GM18951 (cell line): Measurements from ENCODE around the gene CD96.

Source experiments
- POLR2A ChIP-seq: IDR thresholded peaks from 4 replicates; pipeline ENCODE4 v1.6.1; 2011; ENCODE audit warnings: mild to moderate bottlenecking; ENCODE audit not compliant: insufficient read length, insufficient read depth; ENCODE audit errors: extremely low read depth
- in situ Hi-C: fragments of 300-500 bp; cut with MboI; formaldehyde crosslinking; loops from one replicate; pipeline ENCODE4 v1.12.0; 2022; ENCODE audit warnings: low sequenced_read_pairs, mixed read lengths, inconsistent platforms; ENCODE audit not compliant: unreplicated experiment

Gene CD96

DNA sequence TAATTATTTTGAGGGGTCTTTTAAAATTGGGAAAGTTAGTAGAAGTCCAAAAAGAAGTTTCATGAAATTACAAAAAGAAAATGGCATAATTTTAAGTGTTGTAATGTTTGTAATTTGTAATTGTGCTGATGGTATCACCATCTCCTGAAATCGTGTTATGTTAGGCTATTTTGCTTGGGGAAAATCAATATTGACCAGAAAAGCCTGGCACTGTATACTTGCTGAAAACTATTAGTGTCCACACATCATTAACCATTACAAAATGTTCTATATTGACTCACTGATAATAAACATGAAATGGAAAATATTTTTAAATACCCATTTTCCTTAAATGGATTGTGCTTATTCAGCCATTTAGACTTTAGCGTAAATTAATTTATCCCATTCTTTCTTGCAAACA is 93.4 kb downstream of the CD96 start:
- in situ Hi-C loops: no loop called here
- TF ChIP-seq POLR2A: no peak

DNA sequence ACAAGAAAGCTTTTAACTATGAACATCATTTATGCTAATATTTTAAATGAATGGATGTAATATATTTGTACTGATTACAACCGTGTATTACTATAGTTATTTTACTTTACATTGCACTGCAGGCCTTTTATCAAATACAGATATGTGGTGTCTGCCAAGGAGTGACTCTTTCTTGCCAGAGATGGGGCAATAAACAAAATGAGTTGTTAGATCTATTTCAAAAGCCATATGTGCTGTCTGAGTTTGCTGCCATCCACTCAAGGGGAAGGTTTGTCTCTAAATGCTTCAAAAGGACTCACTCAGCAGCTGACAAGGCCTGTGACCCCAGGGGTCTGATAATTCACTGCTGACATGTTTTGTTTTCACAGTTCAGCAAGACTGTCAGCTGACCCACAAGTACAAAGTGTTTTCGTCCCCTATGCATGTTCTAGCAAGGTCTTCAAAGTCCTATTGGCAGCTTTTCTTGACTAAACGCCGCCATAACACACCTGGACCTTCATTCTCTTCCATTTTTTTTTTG is 94.4 kb downstream of the CD96 start:
- no peak for TF ChIP-seq POLR2A
- in situ Hi-C loops: no loop called here

DNA sequence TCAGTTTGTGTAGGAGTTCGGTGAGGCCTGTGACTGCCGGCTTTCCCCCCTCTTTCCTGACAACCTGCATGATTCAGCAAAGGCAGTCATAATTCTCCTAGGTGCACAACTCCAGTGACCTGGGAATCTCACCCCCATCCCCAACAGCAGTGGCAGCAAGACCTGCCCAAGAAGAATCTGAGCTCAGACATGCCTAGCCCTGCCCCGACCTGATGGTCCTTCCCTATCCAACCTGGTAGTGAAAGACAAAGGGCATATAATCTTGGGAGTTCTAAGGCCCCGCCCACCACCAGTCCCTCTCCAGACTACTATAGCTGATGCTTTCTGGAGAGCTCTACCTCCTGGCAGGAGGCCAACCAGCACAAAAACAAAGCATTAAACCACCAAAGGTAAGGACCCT is 97.3 kb downstream of the CD96 start:
- no peak for TF ChIP-seq POLR2A
- in situ Hi-C loops: no loop called here

DNA sequence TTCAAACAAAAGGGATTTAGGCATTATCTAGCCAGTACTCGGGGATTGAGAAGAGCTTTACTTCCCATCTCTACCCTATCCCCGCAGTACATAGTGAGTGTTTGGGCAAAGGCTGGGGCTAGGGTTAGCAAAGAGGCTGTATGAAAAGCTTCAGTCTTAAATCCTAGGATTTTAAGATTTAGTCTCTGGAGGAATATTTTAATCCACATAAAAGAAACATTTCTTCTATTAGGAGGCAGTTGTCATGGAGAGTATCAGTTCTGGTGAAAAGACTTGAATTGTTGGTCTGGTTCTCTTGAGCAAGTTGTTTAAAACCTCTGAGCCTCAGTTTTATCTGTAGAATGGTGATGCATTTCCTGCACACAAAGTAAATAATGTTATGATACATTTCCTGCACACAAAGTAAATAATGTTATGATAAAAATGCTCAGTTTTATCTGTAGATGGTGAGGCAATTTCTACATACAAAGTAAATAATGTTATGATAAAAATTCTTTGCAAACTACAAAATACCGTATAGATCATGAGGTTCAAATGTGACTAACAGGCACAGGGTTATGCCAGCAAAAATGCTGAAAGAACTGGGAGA is 107.1 kb downstream of the CD96 start:
- in situ Hi-C loops: no loop called here
- no peak for TF ChIP-seq POLR2A

DNA sequence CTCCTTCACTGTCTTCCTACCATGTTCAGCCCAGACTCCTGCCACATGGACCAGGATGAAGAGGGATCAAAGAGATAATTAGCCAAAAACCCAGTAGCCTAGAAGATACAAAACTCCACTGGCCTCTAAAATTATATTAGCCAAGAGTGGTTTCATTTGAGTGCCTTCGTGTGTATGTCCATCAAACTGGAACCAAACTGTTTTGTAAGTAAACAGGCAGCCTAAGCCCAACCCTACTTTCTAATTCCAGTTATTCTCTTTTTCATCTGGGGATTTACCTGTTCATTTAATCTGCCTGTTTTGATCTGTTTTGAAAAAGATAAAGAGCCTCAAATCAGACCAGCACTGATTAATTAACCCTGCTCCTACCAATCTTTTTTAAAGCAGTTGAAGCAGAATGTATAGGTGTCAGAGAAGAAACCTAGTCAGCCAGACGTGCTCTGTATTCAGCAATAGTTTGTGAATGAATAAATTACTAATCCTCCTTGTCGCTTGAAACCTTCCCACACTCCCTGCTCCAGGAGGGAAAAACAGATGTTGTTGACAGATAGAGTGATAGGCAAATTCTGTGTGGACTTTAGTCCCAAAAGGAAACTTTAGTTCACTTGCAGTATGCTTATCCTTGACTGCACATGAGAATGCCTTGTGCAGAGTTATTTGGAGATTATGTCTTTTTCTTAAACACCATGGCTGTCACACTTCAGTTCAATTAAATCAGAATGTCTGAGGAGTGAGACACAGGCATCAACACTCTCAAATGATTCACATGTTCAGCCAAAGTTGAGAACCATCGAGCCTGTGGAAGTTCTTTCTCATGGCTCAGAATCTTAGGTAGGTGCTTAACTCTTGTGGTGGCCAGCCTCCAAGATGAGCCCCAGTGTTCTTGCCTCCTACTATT is 108.6 kb downstream of the CD96 start:
- no peak for TF ChIP-seq POLR2A

DNA sequence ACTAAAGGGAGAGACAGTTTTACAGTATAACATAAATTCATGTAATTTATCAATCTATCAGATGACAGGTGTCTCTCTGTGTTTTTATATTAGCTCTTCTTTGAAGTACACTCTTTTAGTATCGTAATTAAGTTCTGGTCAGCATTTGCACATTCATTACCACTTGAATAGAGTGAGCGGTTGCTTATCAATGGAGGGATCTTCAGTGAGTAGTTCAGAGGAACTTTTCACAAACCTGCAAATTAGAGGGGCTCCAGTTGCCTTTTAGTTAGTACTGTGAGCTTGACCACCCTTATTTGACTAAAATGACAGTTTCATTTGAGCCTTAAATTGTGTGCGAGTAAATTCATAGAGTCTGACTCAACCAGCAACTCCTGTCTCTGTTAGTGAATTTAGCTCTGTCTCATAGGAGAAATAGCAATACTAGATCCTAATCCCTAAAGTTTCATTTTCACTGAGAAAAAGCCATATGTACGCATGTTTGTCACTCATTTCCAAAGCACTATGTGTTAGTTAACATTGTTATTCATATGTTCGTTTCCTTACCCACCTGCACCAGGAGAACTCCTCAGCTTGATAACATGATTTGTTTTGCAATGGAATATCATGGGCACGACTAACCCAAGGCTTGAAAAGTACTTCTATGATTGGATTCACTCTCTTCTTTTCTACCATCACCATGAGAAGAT is 110.6 kb downstream of the CD96 start:
- TF ChIP-seq POLR2A: no peak

More for the DNA sequence above, 108.6 kb downstream of the CD96 start:
- in situ Hi-C loops: no loop called here

DNA sequence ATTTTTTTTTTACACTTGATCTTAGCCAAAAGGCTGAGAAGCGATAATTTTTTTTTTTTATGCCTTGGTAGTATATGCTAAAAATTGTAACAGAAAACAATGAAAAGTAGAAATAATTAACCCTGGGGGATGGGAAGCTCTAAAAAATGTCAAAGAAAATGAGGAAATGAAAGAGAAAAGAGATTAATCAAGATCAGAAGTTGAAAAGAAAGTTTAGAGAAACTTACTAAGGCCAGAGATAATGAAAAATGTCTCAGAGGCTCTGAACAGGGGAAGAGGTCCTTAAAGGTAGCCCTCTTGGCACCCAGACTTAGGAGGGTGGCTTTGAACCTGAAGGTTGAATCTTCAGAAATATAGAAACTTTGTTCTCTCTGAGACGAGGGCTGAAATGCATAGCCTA is 111.8 kb downstream of the CD96 start:
- no peak for TF ChIP-seq POLR2A
- in situ Hi-C loops: no loop called here

More for the DNA sequence above, 110.6 kb downstream of the CD96 start:
- in situ Hi-C loops: no loop called here

DNA sequence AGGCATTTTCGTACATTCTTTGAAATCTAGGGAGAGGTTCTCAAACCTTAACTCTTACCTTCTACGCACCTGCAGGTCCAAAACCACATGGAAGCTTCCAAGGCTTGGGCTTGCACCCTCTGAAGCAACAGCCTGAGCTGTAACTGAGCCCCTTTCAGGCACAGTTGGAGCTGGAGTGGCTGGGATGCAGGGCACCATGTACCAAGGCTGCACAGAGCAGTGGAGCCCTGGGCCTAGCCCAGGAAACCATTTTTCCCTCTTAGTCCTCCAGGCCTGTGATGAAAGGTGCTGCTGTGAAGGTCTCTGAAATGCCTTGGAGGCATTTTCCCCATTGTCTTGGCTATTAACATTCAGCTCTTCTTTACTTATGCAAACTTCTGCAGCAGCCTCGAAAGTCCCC is 120.0 kb downstream of the CD96 start:
- in situ Hi-C loops: no loop called here
- TF ChIP-seq POLR2A: no peak

DNA sequence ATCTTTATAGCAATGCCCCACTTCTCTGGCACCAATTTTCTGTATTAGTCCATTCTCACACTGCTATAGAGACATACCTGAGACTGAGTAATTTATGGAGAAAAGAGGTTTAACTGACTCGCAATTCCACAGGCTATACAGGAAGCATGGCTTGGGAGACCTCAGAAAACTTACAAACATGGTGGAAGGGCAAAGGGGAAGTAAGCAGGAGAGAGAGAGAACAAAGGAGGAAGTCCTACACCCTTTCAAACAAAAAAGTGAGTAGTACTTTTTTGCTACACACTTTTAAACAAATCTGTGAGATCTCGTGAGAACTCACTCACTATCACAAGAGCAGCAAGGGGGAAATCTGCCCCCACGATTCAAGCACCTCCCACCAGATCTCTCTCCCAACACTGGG is 120.9 kb downstream of the CD96 start:
- in situ Hi-C loops: no loop called here

DNA sequence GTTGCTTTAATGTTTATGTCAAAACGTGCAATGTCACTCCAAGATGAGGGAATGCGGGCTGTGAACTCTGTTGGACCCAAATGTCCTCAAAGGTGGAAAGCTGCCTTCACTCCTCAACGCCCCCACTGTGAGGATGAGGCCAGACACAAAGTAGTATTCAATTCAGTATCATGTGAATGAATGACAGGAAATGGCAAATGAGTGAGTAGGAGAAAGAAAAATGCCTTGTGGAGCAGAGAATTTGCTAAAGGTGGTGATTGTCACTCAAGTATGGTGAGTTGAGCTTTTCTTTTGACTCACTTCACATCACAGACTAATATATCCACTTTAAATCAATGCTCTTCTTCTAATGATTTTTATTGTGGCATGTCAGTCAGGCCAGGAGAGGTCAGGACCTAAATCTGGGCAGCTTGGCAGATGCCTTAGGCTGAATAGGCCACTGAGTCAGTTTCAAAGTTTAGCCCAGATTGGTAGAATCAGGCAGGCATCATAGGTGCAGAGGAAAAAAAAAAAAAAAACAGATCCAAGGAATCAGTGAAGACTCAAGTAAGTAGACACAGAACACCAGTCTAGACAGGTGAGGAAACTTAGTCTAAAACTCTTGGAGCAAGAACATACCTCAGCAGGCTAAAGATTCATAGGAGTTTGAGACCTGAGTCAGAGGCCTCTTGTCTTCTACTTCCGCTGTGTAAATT is 124.2 kb downstream of the CD96 start:
- no peak for TF ChIP-seq POLR2A
- in situ Hi-C loops: no loop called here

More for the DNA sequence above, 120.9 kb downstream of the CD96 start:
- no peak for TF ChIP-seq POLR2A

DNA sequence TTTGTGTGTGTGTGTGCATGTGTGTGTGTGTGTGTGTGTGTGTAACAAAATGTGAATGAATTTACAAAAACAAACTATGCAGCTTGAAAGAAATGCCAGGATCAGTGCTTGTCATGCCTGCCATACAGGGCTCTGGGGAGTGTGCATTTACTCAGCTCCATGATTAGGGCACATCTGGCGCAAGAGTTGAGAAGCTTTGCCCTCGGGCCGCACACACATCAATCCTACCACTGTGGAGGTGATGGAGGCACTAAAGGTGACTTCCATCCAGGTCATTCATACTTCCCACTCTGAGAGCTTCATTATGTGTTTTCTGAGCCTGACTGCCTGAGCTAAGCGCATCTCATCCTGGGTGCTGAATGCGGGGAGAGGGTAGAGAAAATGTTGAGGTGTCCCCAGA is 125.2 kb downstream of the CD96 start:
- no peak for TF ChIP-seq POLR2A
- in situ Hi-C loops: no loop called here

DNA sequence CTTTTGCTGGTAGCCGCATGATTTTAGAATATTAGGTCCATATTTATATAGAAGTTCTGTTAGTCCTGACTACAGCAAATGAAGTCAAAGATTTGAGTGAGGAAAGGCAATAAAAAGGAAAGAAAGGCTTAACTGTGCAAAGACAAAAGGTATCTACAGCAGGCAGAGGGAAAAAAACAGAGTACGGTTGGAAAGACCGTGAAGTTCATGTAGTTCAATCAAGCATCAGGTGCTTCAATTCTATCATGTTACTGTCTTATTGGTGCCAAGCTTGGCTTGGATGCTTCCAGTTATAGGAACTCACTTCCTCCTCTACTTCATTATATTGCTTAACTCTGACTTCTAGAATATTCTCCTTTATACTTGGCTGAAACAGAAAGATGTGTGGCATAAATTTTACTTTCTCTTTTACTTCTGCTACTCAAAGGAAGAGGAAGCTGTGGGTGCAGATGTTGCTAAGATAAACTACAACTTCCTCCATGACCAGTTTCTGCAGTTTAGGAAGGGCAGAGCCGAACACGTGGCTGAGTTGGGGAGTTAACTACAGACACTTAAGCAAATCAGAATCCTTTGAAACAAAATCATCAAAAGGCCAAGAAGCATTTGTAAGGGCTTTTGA is 125.7 kb downstream of the CD96 start:
- in situ Hi-C loops: no loop called here
- TF ChIP-seq POLR2A: no peak
